Stimulated activated CD8-positive, alpha-beta memory T cell treated with anti-CD3 and anti-CD28 coated beads, Interleukin-12 subunit alpha, Interleukin-12 subunit beta, amount 100 ng/mL, for 4 hours (primary cell): Measurements from ENCODE around the gene CRB2.
A peak's percentile ranks its signal among the peaks of the same experiment; 100 is the strongest.

Experiments
- DNase-seq: peaks from one replicate; pipeline ENCODE4 v3.0.0-alpha.2; 2020; ENCODE audit warnings: low read depth

Gene CRB2

GRCh38 chr9:123348317-123348992 lies 7.5 kb upstream of the CRB2 start:
- no peak for DNase-seq

GRCh38 chr9:123349033-123349432 lies 7.0 kb upstream of the CRB2 start:
- DNase-seq = no peak

- peak; percentile 37 for DNase-seq
Observed at GRCh38 chr9:123349691-123350480, 6.1 kb upstream of the CRB2 start.

GRCh38 chr9:123350590-123351310 lies 5.2 kb upstream of the CRB2 start:
- no peak for DNase-seq

- no peak for DNase-seq
Observed at GRCh38 chr9:123353041-123353440, 3.0 kb upstream of the CRB2 start.

- DNase-seq = peak; percentile 19
Observed at GRCh38 chr9:123353984-123354591, 1.9 kb upstream of the CRB2 start.

- no peak for DNase-seq
Observed at GRCh38 chr9:123354806-123355508, 1.0 kb upstream of the CRB2 start.

- DNase-seq = no peak
Observed at GRCh38 chr9:123356851-123357742, 1.1 kb downstream of the CRB2 start.

GRCh38 chr9:123357743-123358059 lies 1.7 kb downstream of the CRB2 start:
- DNase-seq = no peak

- no peak for DNase-seq
Observed at GRCh38 chr9:123358181-123358905, 2.3 kb downstream of the CRB2 start.

- no peak for DNase-seq
Observed at GRCh38 chr9:123359106-123359505, 3.1 kb downstream of the CRB2 start.

GRCh38 chr9:123359546-123359945 lies 3.5 kb downstream of the CRB2 start:
- no peak for DNase-seq

GRCh38 chr9:123360161-123361085 lies 4.4 kb downstream of the CRB2 start:
- no peak for DNase-seq

GRCh38 chr9:123361086-123361730 lies 5.2 kb downstream of the CRB2 start:
- no peak for DNase-seq

- no peak for DNase-seq
Observed at GRCh38 chr9:123361731-123362510, 5.9 kb downstream of the CRB2 start.

GRCh38 chr9:123362856-123363255 lies 6.9 kb downstream of the CRB2 start:
- DNase-seq = no peak

GRCh38 chr9:123364241-123364824 lies 8.3 kb downstream of the CRB2 start:
- DNase-seq = no peak
